ENCODE measurements around the gene SPEM2.

Gene SPEM2

DNA sequence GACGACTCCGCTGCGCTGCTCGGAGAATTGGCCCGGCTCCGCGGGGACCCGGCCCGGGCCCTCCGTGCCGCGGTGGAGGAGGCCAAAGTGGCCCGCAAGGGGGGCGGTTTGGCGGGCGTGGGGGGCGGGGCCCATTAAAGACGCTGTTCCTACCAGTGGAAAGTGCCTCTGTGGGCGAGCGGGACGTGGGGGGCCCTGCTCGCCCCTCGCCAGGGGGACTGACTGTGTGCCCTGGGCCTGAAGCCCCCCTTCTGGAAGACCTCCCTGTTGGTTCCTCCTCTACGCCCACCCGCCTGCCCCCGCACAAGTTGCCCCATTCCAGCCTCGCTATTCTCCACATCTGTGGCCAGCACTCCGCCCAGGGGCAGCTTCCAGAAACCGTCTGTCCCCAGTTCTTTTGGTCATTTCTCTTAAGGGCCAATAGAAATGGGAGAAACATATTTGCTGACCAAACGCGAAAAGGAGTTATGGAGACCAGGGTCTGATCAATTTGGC is 12.0 kb downstream of the SPEM2 start:
- no peak overlapping the region for H3K4me3 ChIP-seq (ENCODE audit: low read depth, low read length)
- peak overlapping the region; percentile 68 for H2AFZ ChIP-seq (ENCODE audit: insufficient read depth, low read length, poor library complexity)
- no peak overlapping the region for H2BK120ac ChIP-seq (ENCODE audit: insufficient read depth, low read length, poor library complexity)
- H3K4me1 ChIP-seq (ENCODE audit: control insufficient read depth in 1 of 2, insufficient read depth in 2 of 2, low read length in 2 of 2): peaks cover 25 to 33% of the 10 kb centered on the region in 2 experiments
- peak overlapping the region; percentile 94 for H3K4me2 ChIP-seq (ENCODE audit: low read length)
- peaks cover 18% of the 10 kb centered on the region for H3K27me3 ChIP-seq (ENCODE audit: insufficient read depth, low read length)
- no peak overlapping the region for H4K8ac ChIP-seq (ENCODE audit: low read depth, low read length)
- no peak overlapping the region for H2BK12ac ChIP-seq (ENCODE audit: low read length)
- WGBS (ENCODE audit: extremely low coverage, insufficient coverage, insufficient read length): no CpG with 5 or more reads among the region's 31 CpGs
- H2BK5ac ChIP-seq (ENCODE audit: low read depth, low read length, poor library complexity): no peak overlapping the region
- DNase-seq: no peak
- no peak overlapping the region for H3K27ac ChIP-seq (ENCODE audit: low read depth, low read length)
- H3K9me3 ChIP-seq (ENCODE audit: insufficient read depth, low read depth, low read length): peaks cover 2% of the 10 kb centered on the region
- H3K36me3 ChIP-seq (ENCODE audit: control insufficient read depth in 1 of 2, insufficient read depth in 2 of 2, low read length in 2 of 2): no peaks in the 10 kb centered on the region
- H4K91ac ChIP-seq (ENCODE audit: low read depth, low read length): peak overlapping the region; percentile 22
- H2AK5ac ChIP-seq (ENCODE audit: low read length): peak overlapping the region; percentile 32
- H3K23ac ChIP-seq (ENCODE audit: low read length): no peak overlapping the region
- no peak overlapping the region for H3K9ac ChIP-seq (ENCODE audit: low read length)
- H3K4ac ChIP-seq (ENCODE audit: low read depth, low read length): no peak overlapping the region
- peaks cover 18% of the 10 kb centered on the region for H3K79me1 ChIP-seq (ENCODE audit: low read length)
- H3K79me2 ChIP-seq (ENCODE audit: control insufficient read depth, insufficient read depth, low read length, poor library complexity): peaks cover 4% of the 10 kb centered on the region
- no peak overlapping the region for H4K12ac ChIP-seq (ENCODE audit: low read depth, low read length)
- no peak overlapping the region for H3K14ac ChIP-seq (ENCODE audit: low read length)
- peak overlapping the region; percentile 38 for H3K18ac ChIP-seq (ENCODE audit: low read length)

DNA sequence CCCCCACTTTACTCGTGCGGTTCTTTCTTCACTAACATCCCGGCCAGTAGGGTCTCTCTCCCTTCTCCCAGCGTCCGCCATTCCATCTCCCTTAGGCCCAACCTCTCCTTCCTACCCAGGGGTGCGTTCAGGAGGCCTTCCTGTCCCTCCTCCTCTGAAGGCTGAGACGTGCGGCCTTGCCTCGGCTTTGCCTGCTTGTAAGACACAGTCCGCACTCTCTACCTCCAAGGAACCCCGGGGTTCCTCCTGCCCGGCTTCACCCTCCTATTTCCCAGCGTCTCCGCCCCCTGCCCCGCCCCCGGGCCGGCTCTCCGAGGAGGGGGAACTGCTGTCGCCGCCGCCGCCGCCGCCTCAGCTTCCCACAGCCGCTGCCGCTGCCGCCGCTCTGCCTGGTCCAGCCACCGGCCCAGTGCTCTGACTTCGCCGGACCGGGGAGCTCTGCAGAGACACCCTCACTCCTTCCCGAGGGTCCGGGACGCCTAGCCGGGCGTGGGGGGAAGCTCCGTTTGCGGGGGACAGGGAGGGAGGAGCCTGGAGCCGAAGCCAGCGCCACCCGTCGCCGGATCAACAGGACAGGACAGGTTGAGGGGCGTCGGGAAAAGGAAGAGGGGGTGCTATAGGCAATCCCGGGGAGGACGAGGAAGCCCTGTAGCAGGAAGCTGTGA is 12.7 kb downstream of the SPEM2 start:
- Histone ChIP-seq H4K8ac (ENCODE audit: low read depth, low read length) (peak overlapping the region; percentile 3), H3K79me2 (ENCODE audit: control insufficient read depth, insufficient read depth, low read length, poor library complexity) (peaks cover 4% of the 10 kb centered on the region), H3K36me3 (ENCODE audit: control insufficient read depth in 1 of 2, insufficient read depth in 2 of 2, low read length in 2 of 2) (no peaks in the 10 kb centered on the region), H3K14ac (ENCODE audit: low read length) (no peak overlapping the region), H3K23ac (ENCODE audit: low read length) (no peak overlapping the region), H3K4ac (ENCODE audit: low read depth, low read length) (peak overlapping the region; percentile 28), H3K9me3 (ENCODE audit: insufficient read depth, low read depth, low read length) (peaks cover 2% of the 10 kb centered on the region), H3K9ac (ENCODE audit: low read length) (peak overlapping the region; percentile 30), H3K27ac (ENCODE audit: low read depth, low read length) (no peak overlapping the region), H3K4me1 (ENCODE audit: control insufficient read depth in 1 of 2, insufficient read depth in 2 of 2, low read length in 2 of 2) (peaks cover 25 to 33% of the 10 kb centered on the region in 2 experiments), H2BK5ac (ENCODE audit: low read depth, low read length, poor library complexity) (no peak overlapping the region), H3K4me3 (ENCODE audit: low read depth, low read length) (peak overlapping the region; percentile 60), H3K27me3 (ENCODE audit: insufficient read depth, low read length) (peaks cover 18% of the 10 kb centered on the region), H2AK5ac (ENCODE audit: low read length) (no peak overlapping the region), H2BK12ac (ENCODE audit: low read length) (no peak overlapping the region), H2AFZ (ENCODE audit: insufficient read depth, low read length, poor library complexity) (peak overlapping the region; percentile 6), H3K79me1 (ENCODE audit: low read length) (peaks cover 18% of the 10 kb centered on the region), H2BK120ac (ENCODE audit: insufficient read depth, low read length, poor library complexity) (no peak overlapping the region), H3K18ac (ENCODE audit: low read length) (peak overlapping the region; percentile 19), H3K4me2 (ENCODE audit: low read length) (peak overlapping the region; percentile 94), H4K91ac (ENCODE audit: low read depth, low read length) (no peak overlapping the region), H4K12ac (ENCODE audit: low read depth, low read length) (no peak overlapping the region)
- peak in 1 of 2 donors; percentile 30 for DNase-seq
- no CpG with 5 or more reads among the region's 48 CpGs for WGBS (ENCODE audit: extremely low coverage, insufficient coverage, insufficient read length)

DNA sequence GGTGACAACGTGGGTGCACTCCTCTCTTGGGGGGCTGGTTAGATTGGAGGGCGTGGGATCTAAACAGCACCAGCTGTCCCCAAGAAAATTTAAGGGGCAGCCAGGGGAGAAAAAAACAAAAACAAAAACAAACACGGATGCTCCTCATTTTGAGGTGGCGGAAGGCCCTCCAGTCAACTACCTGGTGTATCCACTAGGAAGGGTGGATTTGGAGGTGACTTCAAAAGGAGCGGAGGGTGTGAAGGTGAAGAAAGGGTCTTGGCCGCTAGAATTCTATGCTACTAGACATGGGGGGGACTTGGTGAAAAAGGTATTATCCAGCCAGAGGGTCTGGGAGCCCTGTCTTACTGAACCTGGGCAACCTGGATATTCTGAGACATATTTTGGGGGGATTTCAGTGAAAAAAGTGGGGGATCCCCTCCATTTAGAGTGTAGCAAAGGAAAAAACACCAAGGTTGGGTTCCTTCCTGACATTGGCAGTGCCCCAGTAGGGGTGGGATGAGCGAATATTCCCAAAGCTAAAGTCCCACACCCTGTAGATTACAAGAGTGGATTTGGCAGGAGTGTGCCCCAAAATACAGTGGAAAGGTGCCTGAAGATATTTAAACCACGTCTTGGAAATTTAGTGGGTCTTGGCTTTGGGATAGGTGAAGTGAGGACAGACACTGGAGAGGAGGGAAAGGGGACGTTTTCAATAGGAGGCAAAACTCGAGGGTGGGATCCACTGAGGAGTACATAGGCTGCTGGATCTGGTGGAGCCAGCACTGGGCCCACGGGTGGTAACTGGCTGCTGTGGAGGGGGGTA is 13.4 kb downstream of the SPEM2 start:
- H3K36me3 ChIP-seq (ENCODE audit: control insufficient read depth in 1 of 2, insufficient read depth in 2 of 2, low read length in 2 of 2): no peaks in the 10 kb centered on the region
- H3K14ac ChIP-seq (ENCODE audit: low read length): no peak overlapping the region
- H3K79me2 ChIP-seq (ENCODE audit: control insufficient read depth, insufficient read depth, low read length, poor library complexity): peaks cover 4% of the 10 kb centered on the region
- no peak overlapping the region for H3K23ac ChIP-seq (ENCODE audit: low read length)
- peaks cover 25 to 33% of the 10 kb centered on the region in 2 experiments for H3K4me1 ChIP-seq (ENCODE audit: control insufficient read depth in 1 of 2, insufficient read depth in 2 of 2, low read length in 2 of 2)
- H3K9me3 ChIP-seq (ENCODE audit: insufficient read depth, low read depth, low read length): peaks cover 2% of the 10 kb centered on the region
- peaks cover 18% of the 10 kb centered on the region for H3K27me3 ChIP-seq (ENCODE audit: insufficient read depth, low read length)
- H2BK12ac ChIP-seq (ENCODE audit: low read length): no peak overlapping the region
- peak overlapping the region; percentile 94 for H3K4me2 ChIP-seq (ENCODE audit: low read length)
- no peak overlapping the region for H4K8ac ChIP-seq (ENCODE audit: low read depth, low read length)
- H3K9ac ChIP-seq (ENCODE audit: low read length): peak overlapping the region; percentile 11
- peaks cover 18% of the 10 kb centered on the region for H3K79me1 ChIP-seq (ENCODE audit: low read length)
- no peak overlapping the region for H4K91ac ChIP-seq (ENCODE audit: low read depth, low read length)
- no peak overlapping the region for H3K27ac ChIP-seq (ENCODE audit: low read depth, low read length)
- no peak overlapping the region for H4K12ac ChIP-seq (ENCODE audit: low read depth, low read length)
- H3K4ac ChIP-seq (ENCODE audit: low read depth, low read length): no peak overlapping the region
- DNase-seq: no peak
- H3K18ac ChIP-seq (ENCODE audit: low read length): no peak overlapping the region
- H2BK5ac ChIP-seq (ENCODE audit: low read depth, low read length, poor library complexity): no peak overlapping the region
- H2AK5ac ChIP-seq (ENCODE audit: low read length): no peak overlapping the region
- no peak overlapping the region for H2AFZ ChIP-seq (ENCODE audit: insufficient read depth, low read length, poor library complexity)
- no peak overlapping the region for H2BK120ac ChIP-seq (ENCODE audit: insufficient read depth, low read length, poor library complexity)
- H3K4me3 ChIP-seq (ENCODE audit: low read depth, low read length): peak overlapping the region; percentile 60
- WGBS (ENCODE audit: extremely low coverage, insufficient coverage, insufficient read length): no CpG with 5 or more reads among the region's 11 CpGs

DNA sequence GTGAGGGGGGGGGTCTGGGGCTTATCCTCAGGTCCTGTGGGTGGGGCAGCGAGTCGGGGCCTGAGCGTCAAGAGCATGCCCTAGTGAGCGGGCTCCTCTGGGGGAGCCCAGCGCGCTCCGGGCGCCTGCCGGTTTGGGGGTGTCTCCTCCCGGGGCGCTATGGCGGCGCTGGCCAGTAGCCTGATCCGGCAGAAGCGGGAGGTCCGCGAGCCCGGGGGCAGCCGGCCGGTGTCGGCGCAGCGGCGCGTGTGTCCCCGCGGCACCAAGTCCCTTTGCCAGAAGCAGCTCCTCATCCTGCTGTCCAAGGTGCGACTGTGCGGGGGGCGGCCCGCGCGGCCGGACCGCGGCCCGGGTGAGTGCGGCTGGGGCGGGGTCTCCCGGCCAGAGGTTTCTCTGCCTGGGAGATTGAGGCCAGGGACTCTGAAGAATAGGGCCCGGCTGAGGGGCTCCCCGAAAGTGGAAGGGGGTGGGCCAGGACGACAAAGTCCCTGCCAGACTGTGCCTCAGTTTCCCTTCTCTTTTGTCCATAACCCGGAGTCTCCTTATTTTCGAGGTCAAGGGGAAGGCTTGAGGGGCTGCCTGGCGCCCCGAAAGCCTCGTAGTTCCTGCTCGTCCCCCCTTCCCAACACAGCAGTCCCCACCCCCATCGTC is 14.2 kb downstream of the SPEM2 start, which contains the start of gene FGF11:
Gene FGF11 (plus strand): TSS at position 51 of the 651 bp plus-strand sequence. CDS start 109 bp downstream, at position 160.
- H3K4me2 ChIP-seq (ENCODE audit: low read length): peak within 1 kb of the TSS; percentile 94
- H3K9ac ChIP-seq (ENCODE audit: low read length): peak within 1 kb of the TSS; percentile 62
- H3K27me3 ChIP-seq (ENCODE audit: insufficient read depth, low read length): peaks cover 18% of the 10 kb centered on the region
- peak within 1 kb of the TSS; percentile 20 for H2BK120ac ChIP-seq (ENCODE audit: insufficient read depth, low read length, poor library complexity)
- H3K4me3 ChIP-seq (ENCODE audit: low read depth, low read length): peak within 1 kb of the TSS; percentile 74
- peaks cover 4% of the 10 kb centered on the region for H3K79me2 ChIP-seq (ENCODE audit: control insufficient read depth, insufficient read depth, low read length, poor library complexity)
- peak within 1 kb of the TSS; percentile 33 for H3K14ac ChIP-seq (ENCODE audit: low read length)
- H2AK5ac ChIP-seq (ENCODE audit: low read length): no peak within 1 kb of the TSS
- H3K36me3 ChIP-seq (ENCODE audit: control insufficient read depth in 1 of 2, insufficient read depth in 2 of 2, low read length in 2 of 2): no peaks in the 10 kb centered on the region
- H3K18ac ChIP-seq (ENCODE audit: low read length): peak within 1 kb of the TSS; percentile 67
- peaks cover 2% of the 10 kb centered on the region for H3K9me3 ChIP-seq (ENCODE audit: insufficient read depth, low read depth, low read length)
- no CpG with 5 or more reads among the region's 50 CpGs for WGBS (ENCODE audit: extremely low coverage, insufficient coverage, insufficient read length)
- peak within 1 kb of the TSS; percentile 77 for H4K8ac ChIP-seq (ENCODE audit: low read depth, low read length)
- no peak within 1 kb of the TSS for H2BK12ac ChIP-seq (ENCODE audit: low read length)
- DNase-seq: no peak
- H2BK5ac ChIP-seq (ENCODE audit: low read depth, low read length, poor library complexity): no peak within 1 kb of the TSS
- peak within 1 kb of the TSS; percentile 29 for H4K91ac ChIP-seq (ENCODE audit: low read depth, low read length)
- H3K79me1 ChIP-seq (ENCODE audit: low read length): peaks cover 18% of the 10 kb centered on the region
- peak within 1 kb of the TSS; percentile 48 for H2AFZ ChIP-seq (ENCODE audit: insufficient read depth, low read length, poor library complexity)
- peaks cover 25 to 33% of the 10 kb centered on the region in 2 experiments for H3K4me1 ChIP-seq (ENCODE audit: control insufficient read depth in 1 of 2, insufficient read depth in 2 of 2, low read length in 2 of 2)
- H3K23ac ChIP-seq (ENCODE audit: low read length): no peak within 1 kb of the TSS
- peak within 1 kb of the TSS; percentile 12 for H4K12ac ChIP-seq (ENCODE audit: low read depth, low read length)
- H3K4ac ChIP-seq (ENCODE audit: low read depth, low read length): no peak within 1 kb of the TSS
- H3K27ac ChIP-seq (ENCODE audit: low read depth, low read length): no peak within 1 kb of the TSS

Data from trophoblast cell (in vitro differentiated cells and primary cell).